ENCODE results near the gene NPM3.

DNA sequence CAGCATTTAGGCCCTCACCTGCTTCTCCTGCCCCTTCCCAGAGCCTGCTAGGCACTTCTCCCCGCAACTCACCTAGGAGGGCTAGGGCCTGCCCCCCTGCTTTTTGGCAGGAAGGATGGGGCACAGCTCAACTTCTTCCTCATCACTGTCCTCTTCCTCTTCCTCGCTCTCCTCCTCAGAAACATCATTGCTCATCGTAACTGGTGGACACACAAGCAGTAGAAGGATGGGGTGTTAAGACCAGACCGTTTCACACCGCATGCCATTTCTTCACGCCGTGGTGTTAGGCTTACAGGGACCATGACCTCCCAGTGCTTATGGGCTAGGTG lies 1.6 kb downstream of the NPM3 start:
- TF ChIP-seq, protein P1, sequence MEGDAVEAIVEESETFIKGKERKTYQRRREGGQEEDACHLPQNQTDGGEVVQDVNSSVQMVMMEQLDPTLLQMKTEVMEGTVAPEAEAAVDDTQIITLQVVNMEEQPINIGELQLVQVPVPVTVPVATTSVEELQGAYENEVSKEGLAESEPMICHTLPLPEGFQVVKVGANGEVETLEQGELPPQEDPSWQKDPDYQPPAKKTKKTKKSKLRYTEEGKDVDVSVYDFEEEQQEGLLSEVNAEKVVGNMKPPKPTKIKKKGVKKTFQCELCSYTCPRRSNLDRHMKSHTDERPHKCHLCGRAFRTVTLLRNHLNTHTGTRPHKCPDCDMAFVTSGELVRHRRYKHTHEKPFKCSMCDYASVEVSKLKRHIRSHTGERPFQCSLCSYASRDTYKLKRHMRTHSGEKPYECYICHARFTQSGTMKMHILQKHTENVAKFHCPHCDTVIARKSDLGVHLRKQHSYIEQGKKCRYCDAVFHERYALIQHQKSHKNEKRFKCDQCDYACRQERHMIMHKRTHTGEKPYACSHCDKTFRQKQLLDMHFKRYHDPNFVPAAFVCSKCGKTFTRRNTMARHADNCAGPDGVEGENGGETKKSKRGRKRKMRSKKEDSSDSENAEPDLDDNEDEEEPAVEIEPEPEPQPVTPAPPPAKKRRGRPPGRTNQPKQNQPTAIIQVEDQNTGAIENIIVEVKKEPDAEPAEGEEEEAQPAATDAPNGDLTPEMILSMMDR (IDR thresholded peaks at IDR 0.05), result no peak
- TF ChIP-seq FOXM1 (IDR thresholded peaks at IDR 0.05; ENCODE audit: low read depth) (no peak), JUND (IDR thresholded peaks at IDR 0.05) (no peak), YY1 (IDR thresholded peaks at IDR 0.05; ENCODE audit: low read depth) (no peak)

All from SK-N-SH (cell line).